GM12872 (cell line): ENCODE data around the gene NEK6.

Experiments
- TF ChIP-seq, protein P1 (sequence below): IDR thresholded peaks from 3 replicates; pipeline ENCODE4 v1.5.1; 2011; ENCODE audit warnings: low read depth, mild to moderate bottlenecking, low read length, moderate library complexity; ENCODE audit not compliant: insufficient read depth

The NEK6 gene

DNA sequence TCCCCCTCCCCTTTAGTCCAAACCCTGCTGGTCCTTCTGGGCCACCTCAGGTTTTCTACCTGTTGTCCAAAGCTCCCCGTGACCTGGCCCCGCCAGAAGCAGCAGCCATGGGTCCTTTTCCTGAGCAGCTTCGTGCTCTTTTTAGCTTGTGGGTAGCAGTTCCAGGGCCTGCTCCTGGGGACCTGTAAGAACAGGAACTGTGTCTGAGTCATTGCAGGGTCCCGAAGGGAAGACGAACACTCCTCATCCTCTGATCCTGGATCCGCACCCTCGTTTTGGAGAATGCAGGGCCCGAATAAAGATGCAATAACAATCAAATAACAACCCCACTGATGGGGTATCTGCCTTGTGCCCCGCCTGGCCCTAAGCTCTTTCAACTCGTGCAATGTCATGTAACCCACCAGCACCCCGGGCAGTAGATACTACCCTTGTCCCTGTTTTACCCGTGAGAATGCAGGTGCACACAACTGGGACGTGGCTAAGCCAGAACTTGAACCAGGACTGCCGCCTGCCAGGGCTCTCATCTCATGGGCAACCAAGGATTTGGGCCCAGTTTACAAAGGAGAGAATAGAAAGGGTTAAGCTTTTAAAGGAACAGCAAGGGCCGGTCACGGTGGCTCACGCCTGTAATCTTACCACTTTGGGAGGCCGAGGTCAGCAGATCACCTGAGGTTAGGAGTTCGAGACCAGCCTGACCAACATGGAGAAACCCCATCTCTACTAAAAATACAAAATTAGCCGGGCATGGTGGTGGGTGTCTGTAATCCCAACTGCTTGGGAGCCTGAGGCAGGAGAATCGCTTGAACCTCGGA lies 33.2 kb downstream of the NEK6 start:
- TF ChIP-seq, protein P1, sequence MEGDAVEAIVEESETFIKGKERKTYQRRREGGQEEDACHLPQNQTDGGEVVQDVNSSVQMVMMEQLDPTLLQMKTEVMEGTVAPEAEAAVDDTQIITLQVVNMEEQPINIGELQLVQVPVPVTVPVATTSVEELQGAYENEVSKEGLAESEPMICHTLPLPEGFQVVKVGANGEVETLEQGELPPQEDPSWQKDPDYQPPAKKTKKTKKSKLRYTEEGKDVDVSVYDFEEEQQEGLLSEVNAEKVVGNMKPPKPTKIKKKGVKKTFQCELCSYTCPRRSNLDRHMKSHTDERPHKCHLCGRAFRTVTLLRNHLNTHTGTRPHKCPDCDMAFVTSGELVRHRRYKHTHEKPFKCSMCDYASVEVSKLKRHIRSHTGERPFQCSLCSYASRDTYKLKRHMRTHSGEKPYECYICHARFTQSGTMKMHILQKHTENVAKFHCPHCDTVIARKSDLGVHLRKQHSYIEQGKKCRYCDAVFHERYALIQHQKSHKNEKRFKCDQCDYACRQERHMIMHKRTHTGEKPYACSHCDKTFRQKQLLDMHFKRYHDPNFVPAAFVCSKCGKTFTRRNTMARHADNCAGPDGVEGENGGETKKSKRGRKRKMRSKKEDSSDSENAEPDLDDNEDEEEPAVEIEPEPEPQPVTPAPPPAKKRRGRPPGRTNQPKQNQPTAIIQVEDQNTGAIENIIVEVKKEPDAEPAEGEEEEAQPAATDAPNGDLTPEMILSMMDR: no peak

- TF ChIP-seq, protein P1: peak; percentile 54
Measured at GRCh38 chr9:124291801-124292396, 34.1 kb downstream of the NEK6 start.

DNA sequence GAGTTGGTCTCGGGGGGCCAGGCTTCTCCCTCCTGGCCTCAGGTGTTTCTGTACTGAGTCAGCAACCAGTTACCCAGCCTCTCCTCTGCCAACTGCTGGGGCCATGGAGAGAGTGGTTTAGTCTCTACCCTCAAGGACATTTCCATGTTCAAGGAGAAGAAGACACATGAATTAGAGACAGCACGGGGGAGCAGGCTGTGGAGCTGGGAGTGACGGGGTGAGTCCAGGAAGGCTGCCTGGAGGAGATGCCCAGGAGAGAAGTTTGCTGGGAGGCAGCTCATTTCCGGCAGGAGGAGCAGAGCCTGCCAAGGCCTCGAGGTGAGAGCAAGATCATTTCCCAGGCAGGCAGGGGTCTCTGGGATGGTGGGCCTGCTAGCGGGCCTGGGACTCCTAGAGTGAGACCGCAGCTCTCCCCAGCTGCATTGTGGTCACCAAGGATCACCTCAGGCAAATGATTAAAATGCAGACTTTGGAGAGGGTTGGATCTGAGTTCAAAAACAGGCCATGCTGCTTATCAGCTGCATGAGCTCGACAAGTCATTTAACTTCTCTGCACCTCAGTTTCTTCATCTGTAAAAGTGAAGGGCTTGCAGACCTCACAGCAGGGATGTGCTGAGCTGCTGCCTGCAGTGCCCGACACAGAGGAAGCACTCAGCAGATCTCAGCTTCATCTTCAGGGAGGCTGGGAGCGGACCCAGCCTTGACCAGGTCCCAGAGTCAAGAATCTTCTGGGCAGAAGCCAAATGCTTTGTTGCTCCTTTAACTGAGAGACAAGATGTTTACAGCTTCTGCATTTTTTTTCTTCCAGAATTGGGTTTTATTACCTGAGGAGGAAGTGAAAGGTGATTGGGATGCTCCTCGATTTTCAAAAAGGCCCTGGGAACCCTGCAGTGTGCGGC lies 35.2 kb downstream of the NEK6 start:
- TF ChIP-seq, protein P1: no peak

GRCh38 chr9:124293718-124294506 lies 36.2 kb downstream of the NEK6 start:
- TF ChIP-seq, protein P1: peak; percentile 61

- TF ChIP-seq, protein P1: no peak
Measured at GRCh38 chr9:124295159-124295794, 37.5 kb downstream of the NEK6 start.

DNA sequence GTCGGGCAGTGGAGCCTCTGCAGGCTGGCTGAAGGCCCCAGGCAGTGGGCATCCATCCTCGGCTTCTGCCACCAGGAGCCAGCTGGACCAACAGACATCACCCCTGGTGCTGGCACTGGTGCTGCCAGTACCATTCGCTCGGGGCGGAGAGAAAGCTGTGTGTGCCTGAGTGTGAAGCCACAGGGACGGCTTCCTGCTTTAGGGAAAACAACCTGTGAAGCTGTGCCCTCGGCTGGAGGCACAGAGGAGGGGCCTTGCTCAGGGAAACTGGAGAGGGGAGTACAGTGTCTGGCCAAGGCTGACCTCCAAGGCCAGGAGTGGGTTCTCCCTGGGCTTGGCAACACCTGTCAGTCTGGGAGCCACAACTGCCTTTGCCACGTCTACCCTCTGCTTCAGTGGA lies 38.3 kb downstream of the NEK6 start:
- TF ChIP-seq, protein P1: no peak
